H9 (cell line): ENCODE data around the gene CDK5. TPM values are rescaled to one million over a fixed set of nuclear protein-coding genes. Genes with fewer than 3 reads are reported as not detected.

Source experiments
- DNase-seq: peaks from one replicate; pipeline ENCODE4 v3.0.0-alpha.2; 2017
- H2AFZ ChIP-seq: one replicate; pipeline ENCODE4 v1.6.1; 2013; ENCODE audit warnings: mild to moderate bottlenecking, low read length, control low read depth, moderate library complexity
- H2AK5ac ChIP-seq: 2 replicates; pipeline ENCODE4 v1.6.1; 2013; ENCODE audit warnings: low read length, control low read depth, mixed read lengths; ENCODE audit not compliant: insufficient read length
- H2BK120ac ChIP-seq: one replicate; pipeline ENCODE4 v1.6.1; 2013; ENCODE audit warnings: low read depth, mild to moderate bottlenecking, low read length, control low read depth, inconsistent platforms; ENCODE audit not compliant: poor library complexity, severe bottlenecking
- H2BK12ac ChIP-seq: 2 replicates; pipeline ENCODE4 v1.6.1; 2013; ENCODE audit warnings: low read length, control low read depth, mixed read lengths, low read depth; ENCODE audit not compliant: insufficient read length
- H2BK15ac ChIP-seq: 2 replicates; pipeline ENCODE4 v1.6.1; 2013; ENCODE audit warnings: low read depth, low read length, control low read depth
- H2BK20ac ChIP-seq: one replicate; pipeline ENCODE4 v1.6.1; 2013; ENCODE audit warnings: low read depth, mild to moderate bottlenecking, low read length, control low read depth, inconsistent platforms; ENCODE audit not compliant: poor library complexity, severe bottlenecking
- H2BK5ac ChIP-seq: 2 replicates; pipeline ENCODE4 v1.6.1; 2013; ENCODE audit warnings: low read length, control low read depth, mixed read lengths; ENCODE audit not compliant: insufficient read length
- H3K14ac ChIP-seq: 2 replicates; pipeline ENCODE4 v1.6.1; 2013; ENCODE audit warnings: low read length, control low read depth; ENCODE audit not compliant: insufficient read depth
- H3K18ac ChIP-seq: 2 replicates; pipeline ENCODE4 v1.6.1; 2013; ENCODE audit warnings: low read depth, mild to moderate bottlenecking, mixed read lengths, low read length, control low read depth; ENCODE audit not compliant: insufficient read length
- H3K23ac ChIP-seq: 2 replicates; pipeline ENCODE4 v1.6.1; 2013; ENCODE audit warnings: low read length, control low read depth, mixed read lengths, low read depth; ENCODE audit not compliant: insufficient read length
- H3K23me2 ChIP-seq: 2 replicates; pipeline ENCODE4 v1.6.1; 2013; ENCODE audit warnings: low read depth, mild to moderate bottlenecking, mixed read lengths, low read length, control low read depth; ENCODE audit not compliant: insufficient read length, poor library complexity, severe bottlenecking
- H3K27ac ChIP-seq: 2 replicates; pipeline ENCODE4 v1.5.1; 2013; ENCODE audit warnings: low read length, control low read depth, mixed read lengths, low read depth; ENCODE audit not compliant: insufficient read length
- H3K27me3 ChIP-seq: 2 replicates; pipeline ENCODE4 v1.6.1; 2013; ENCODE audit warnings: low read length, control low read depth, inconsistent platforms; ENCODE audit not compliant: insufficient read depth
- H3K4ac ChIP-seq: 2 replicates; pipeline ENCODE4 v1.6.1; 2013; ENCODE audit warnings: low read depth, mild to moderate bottlenecking, control low read depth, inconsistent platforms, low read length, moderate library complexity
- H3K4me1 ChIP-seq: 2 replicates; pipeline ENCODE4 v1.6.1; 2013; ENCODE audit warnings: low read length, control low read depth, inconsistent platforms; ENCODE audit not compliant: insufficient read depth
- H3K4me2 ChIP-seq: 2 replicates; pipeline ENCODE4 v1.6.1; 2013; ENCODE audit warnings: low read length, control low read depth, mixed read lengths; ENCODE audit not compliant: insufficient read length, insufficient read depth
- H3K56ac ChIP-seq: 2 replicates; pipeline ENCODE4 v1.6.1; 2013; ENCODE audit warnings: low read depth, mild to moderate bottlenecking, mixed read lengths, low read length, control low read depth; ENCODE audit not compliant: insufficient read length
- H3K79me1 ChIP-seq: 2 replicates; pipeline ENCODE4 v1.6.1; 2013; ENCODE audit warnings: low read depth, mild to moderate bottlenecking, moderate library complexity, low read length, control low read depth, inconsistent platforms; ENCODE audit not compliant: insufficient read depth, poor library complexity, severe bottlenecking
- H3K79me2 ChIP-seq: 2 replicates; pipeline ENCODE4 v1.6.1; 2013; ENCODE audit warnings: low read length, control low read depth, inconsistent platforms; ENCODE audit not compliant: insufficient read depth
- H3K9ac ChIP-seq: 2 replicates; pipeline ENCODE4 v1.6.1; 2013; ENCODE audit warnings: low read length, control low read depth, mixed read lengths; ENCODE audit not compliant: insufficient read length; ENCODE audit errors: extremely low read depth
- H3K9me3 ChIP-seq: one replicate; pipeline ENCODE4 v1.6.1; 2013; ENCODE audit warnings: low read depth, low read length, inconsistent platforms; ENCODE audit not compliant: control insufficient read depth
- H3T11ph ChIP-seq: one replicate; pipeline ENCODE4 v1.6.1; 2013; ENCODE audit warnings: mild to moderate bottlenecking, low read length, control low read depth, inconsistent platforms
- H4K20me1 ChIP-seq: one replicate; pipeline ENCODE4 v1.6.1; 2013; ENCODE audit not compliant: control insufficient read depth, insufficient read length, insufficient read depth
- H4K5ac ChIP-seq: 2 replicates; pipeline ENCODE4 v1.6.1; 2013; ENCODE audit warnings: low read depth, mild to moderate bottlenecking, mixed read lengths, low read length, control low read depth; ENCODE audit not compliant: insufficient read length
- H4K8ac ChIP-seq: replicated peaks from 2 replicates; pipeline ENCODE4 v1.6.1; 2013; ENCODE audit warnings: low read length, control low read depth, mixed read lengths, low read depth; ENCODE audit not compliant: insufficient read length
- H4K91ac ChIP-seq: 2 replicates; pipeline ENCODE4 v1.6.1; 2013; ENCODE audit warnings: low read depth, mild to moderate bottlenecking, moderate library complexity, mixed read lengths, low read length, control low read depth; ENCODE audit not compliant: insufficient read length
- H3K27ac Mint-ChIP-seq, 3 experiments: 2 replicates in 2 of 3; 3 replicates in 1 of 3; pipeline ENCODE4 v1.8.0; 2020 to 2021; ENCODE audit warnings: mixed read lengths in 3 of 3, mild to moderate bottlenecking in 1 of 3, moderate library complexity in 1 of 3
- H3K27me3 Mint-ChIP-seq: 2 replicates; pipeline ENCODE4 v1.8.0; 2021; ENCODE audit warnings: low read depth, mild to moderate bottlenecking, moderate library complexity, mixed read lengths
- H3K36me3 Mint-ChIP-seq, 3 experiments: 2 replicates in 2 of 3; 3 replicates in 1 of 3; pipeline ENCODE4 v1.8.0; 2020 to 2021; ENCODE audit warnings: low read depth in 3 of 3, mixed read lengths in 3 of 3; ENCODE audit not compliant: insufficient read depth in 1 of 3
- H3K4me1 Mint-ChIP-seq, 2 experiments: 2 replicates each; pipeline ENCODE4 v1.8.0; 2020; ENCODE audit warnings: mixed read lengths in 2 of 2
- H3K4me3 Mint-ChIP-seq, 2 experiments: 2 replicates in 1 of 2; 3 replicates in 1 of 2; pipeline ENCODE4 v1.8.0; 2020 to 2021; ENCODE audit warnings: mild to moderate bottlenecking in 2 of 2, mixed read lengths in 2 of 2, moderate library complexity in 1 of 2
- H3K9me3 Mint-ChIP-seq, 2 experiments: 2 replicates in 1 of 2; 3 replicates in 1 of 2; pipeline ENCODE4 v1.8.0; 2020; ENCODE audit warnings: mild to moderate bottlenecking in 2 of 2, mixed read lengths in 2 of 2, moderate library complexity in 1 of 2
- CTCF ChIP-seq: fragments of 200-600 bp; sonication (generic); conservative IDR thresholded peaks from 3 replicates; pipeline ENCODE4 v1.8.0; 2021; ENCODE audit warnings: antibody characterized with exemption, mild to moderate bottlenecking
- WGBS: extraction: QIAGEN DNeasy Blood & Tissue Kit; methylation state at CpG from one replicate; pipeline ENCODE4 v1.1.7; 2013; ENCODE audit warnings: missing lambda C conversion rate, low lambda C conversion rate, mixed read lengths; ENCODE audit not compliant: insufficient read length; ENCODE audit errors: extremely low coverage; 5-methylcytosine and 5-hydroxymethylcytosine counted together
- total RNA-seq: library from RNA; stranded (reverse); gene quantifications from 2 replicates; pipeline ENCODE4 v1.2.1, GENCODE V29; 2021

The CDK5 gene
- total RNA-seq, 1 experiment from 2014 or later = 19.9 TPM

- Histone ChIP-seq H3K4me2 (peak overlapping the region; percentile 64), H4K20me1 (no peaks in the 10 kb centered on the region), H3K23me2 (peaks cover 20% of the 10 kb centered on the region), H2AFZ (no peak overlapping the region), H3T11ph (no peak overlapping the region), H3K79me1 (peaks cover 4% of the 10 kb centered on the region), H2BK5ac (no peak overlapping the region), H3K56ac (no peak overlapping the region), H2BK20ac (no peak overlapping the region), H2BK12ac (no peak overlapping the region), H3K9me3 (no peaks in the 10 kb centered on the region), H3K9ac (no peak overlapping the region), H3K18ac (no peak overlapping the region), H3K79me2 (peaks cover 2% of the 10 kb centered on the region; the same call in 1 of the 2 replicates), H3K14ac (no peak overlapping the region), H2AK5ac (no peak overlapping the region), H3K27ac (no peak overlapping the region), H3K23ac (no peak overlapping the region), H2BK120ac (no peak overlapping the region), H3K4ac (no peak overlapping the region), H4K91ac (no peak overlapping the region), H4K5ac (no peak overlapping the region), H2BK15ac (no peak overlapping the region), H4K8ac (no peak overlapping the region), H3K4me1 (peaks cover 2% of the 10 kb centered on the region; the same call in 1 of the 2 replicates), H3K27me3 (no peaks in the 10 kb centered on the region; the same call in 1 of the 2 replicates)
- H3K9me3 Mint-ChIP-seq = no peaks in the 10 kb centered on the region; a peak in 1 of 5 replicates
- TF ChIP-seq CTCF = no peak
- peaks cover 15% of the 10 kb centered on the region for H3K27me3 Mint-ChIP-seq
- no CpG with 5 or more reads among the region's 5 CpGs for WGBS
- H3K4me3 Mint-ChIP-seq = peak overlapping the region; percentile 77 to 88
- H3K4me1 Mint-ChIP-seq = peaks cover 35 to 43% of the 10 kb centered on the region in 2 experiments
- peaks cover 0 to 9% (median 2%) of the 10 kb centered on the region in 3 experiments; a peak in 4 of 7 replicates for H3K36me3 Mint-ChIP-seq
- DNase-seq = no peak
- H3K27ac Mint-ChIP-seq = peak overlapping the region in 2 of 3 experiments; percentile 48 to 63; a peak in 3 of 7 replicates
These were observed 27.6 kb upstream of the CDK5 start for GRCh38 chr7:151085329-151085690.
